AG10803 (cell line): ENCODE data around the gene CDH4.
"Not testable (repeated sequence)": the region's sequence is repeated elsewhere in the genome, so short reads cannot be mapped to it uniquely, and the experiment has no call there.

Experiments used
- DNase-seq: peaks from one replicate; pipeline ENCODE4 v3.0.0; 2010; ENCODE audit warnings: low read depth
- H3K4me3 ChIP-seq: 2 replicates; pipeline ENCODE4 v1.5.1; 2011; ENCODE audit warnings: mild to moderate bottlenecking, low read length, control low read depth
- TF ChIP-seq, protein P1 (sequence below): conservative IDR thresholded peaks from 2 replicates; pipeline ENCODE4 v1.5.1; 2011; ENCODE audit warnings: mild to moderate bottlenecking, low read length, control low read depth, inconsistent platforms

Gene CDH4

DNA sequence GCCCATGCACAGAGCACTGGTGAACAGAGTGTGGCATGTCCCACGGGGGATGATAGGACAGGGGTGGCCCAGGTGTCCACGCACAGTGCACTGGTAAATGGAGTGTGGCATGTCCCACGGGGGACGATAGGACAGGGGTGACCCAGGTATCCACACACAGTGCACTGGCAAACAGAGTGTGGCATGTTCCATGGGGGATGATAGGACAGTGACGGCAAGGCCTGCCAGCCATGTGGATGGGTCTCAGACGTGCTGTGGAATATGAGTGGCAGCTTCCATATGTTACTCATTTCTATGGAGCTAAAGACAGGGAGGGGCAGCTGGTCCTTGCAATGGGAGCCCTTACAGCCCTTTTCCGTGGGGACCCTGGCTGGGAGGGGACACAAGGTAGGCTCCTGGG is 168.7 kb downstream of the CDH4 start:
- DNase-seq, result no peak
- TF ChIP-seq, protein P1, sequence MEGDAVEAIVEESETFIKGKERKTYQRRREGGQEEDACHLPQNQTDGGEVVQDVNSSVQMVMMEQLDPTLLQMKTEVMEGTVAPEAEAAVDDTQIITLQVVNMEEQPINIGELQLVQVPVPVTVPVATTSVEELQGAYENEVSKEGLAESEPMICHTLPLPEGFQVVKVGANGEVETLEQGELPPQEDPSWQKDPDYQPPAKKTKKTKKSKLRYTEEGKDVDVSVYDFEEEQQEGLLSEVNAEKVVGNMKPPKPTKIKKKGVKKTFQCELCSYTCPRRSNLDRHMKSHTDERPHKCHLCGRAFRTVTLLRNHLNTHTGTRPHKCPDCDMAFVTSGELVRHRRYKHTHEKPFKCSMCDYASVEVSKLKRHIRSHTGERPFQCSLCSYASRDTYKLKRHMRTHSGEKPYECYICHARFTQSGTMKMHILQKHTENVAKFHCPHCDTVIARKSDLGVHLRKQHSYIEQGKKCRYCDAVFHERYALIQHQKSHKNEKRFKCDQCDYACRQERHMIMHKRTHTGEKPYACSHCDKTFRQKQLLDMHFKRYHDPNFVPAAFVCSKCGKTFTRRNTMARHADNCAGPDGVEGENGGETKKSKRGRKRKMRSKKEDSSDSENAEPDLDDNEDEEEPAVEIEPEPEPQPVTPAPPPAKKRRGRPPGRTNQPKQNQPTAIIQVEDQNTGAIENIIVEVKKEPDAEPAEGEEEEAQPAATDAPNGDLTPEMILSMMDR, result no peak
- no peak overlapping the region for H3K4me3 ChIP-seq

DNA sequence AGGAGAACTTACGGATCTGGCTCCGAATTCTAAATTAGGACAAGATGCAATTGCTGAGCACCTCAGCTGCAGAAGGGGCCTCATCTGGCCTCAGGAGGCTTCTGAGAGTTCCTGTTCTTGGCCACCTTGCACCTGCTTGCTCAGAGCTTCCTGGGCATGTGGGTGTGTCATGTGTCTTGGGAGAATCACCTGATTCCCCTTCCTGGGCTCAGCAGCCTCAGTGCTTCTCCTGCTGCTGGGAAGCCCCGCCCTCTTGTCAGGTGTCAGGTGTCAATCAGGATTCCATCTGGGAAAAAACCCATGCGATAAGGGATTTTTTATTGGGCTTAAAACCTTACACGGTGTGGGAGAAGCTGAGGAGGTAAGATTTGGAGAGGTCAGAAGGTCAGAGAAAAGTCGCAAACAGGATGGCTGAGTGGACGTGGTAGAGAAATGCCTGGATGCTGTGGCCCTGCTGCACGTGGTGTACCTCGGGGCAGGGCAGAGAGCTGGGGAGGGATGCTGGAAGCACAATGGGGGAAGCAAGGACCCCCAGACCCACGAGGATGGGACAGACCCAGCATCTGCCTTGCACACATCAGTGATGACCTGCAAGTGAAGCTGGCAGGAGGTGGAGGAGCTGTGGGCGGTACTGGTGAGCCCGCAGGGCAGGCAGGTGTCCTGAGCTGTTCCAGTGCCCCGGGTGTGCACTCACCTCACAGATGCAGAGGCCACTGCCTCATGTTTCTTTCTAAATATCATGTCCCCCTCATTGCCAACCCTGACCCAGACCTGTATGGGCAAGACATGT is 170.8 kb downstream of the CDH4 start:
- DNase-seq, result no peak
- TF ChIP-seq, protein P1, result no peak

DNA sequence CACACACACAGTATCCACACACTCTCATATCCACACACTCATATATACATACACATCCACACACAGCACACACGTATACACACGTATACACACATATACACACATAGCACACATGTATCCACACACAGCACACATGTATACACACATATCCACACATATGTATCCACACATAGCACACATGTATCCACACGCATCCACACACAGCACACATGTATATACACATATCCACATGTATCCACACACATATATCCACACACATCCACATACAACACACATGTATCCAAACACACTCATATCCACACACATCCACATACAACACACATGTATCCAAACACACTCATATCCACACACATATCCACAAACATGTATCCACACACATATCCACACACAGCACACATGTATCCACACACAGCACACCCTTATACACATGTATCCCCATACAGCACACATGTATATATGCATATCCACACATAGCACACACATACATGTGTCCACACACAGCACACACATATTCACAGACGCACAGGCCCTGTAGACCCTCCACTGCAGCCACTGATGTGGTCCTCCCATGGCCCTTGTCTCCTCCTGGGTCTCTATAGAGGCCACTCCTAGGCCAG is 172.1 kb downstream of the CDH4 start:
- no peak overlapping the region for H3K4me3 ChIP-seq
- TF ChIP-seq, protein P1, result no peak
- DNase-seq, result no peak

More for the DNA sequence above, 170.8 kb downstream of the CDH4 start:
- H3K4me3 ChIP-seq, result no peak overlapping the region

DNA sequence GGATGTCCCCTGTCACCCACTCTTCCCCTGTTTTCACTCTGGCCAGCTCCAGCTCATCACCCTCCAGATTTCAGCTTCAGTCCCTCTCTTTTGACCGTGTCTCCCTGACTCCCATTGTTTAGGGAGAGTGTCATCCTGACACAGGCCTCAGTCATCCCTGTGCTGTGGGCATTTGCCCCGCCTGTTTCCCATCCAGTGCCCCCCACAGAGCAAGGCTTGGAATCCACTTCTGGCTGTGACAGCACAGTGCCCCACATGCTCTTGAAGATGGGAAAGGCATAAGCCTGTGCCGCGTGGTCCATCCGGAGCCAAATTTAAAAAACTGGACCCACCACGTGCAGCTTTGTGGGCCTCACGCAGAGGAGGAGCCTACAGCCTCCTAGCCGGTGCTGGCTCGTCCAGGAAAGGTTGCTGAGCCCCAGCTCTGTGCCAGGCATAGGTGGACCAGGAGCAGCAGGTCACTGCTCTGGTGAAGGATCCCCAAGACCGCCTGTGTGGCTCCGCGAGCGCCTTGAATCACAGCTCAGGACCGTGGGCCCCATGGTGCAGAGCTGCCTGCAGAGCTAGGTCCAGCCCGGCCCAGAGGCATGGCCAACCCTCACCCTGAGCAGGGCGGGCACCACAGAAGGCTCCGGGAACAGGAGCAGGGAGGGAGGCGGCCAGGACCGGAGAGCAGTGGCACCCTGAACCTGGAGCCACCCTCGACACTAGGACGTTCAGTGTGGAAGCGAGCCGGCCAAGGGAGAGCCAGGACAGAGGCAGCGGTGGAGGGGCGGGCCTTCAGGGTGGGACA is 172.8 kb downstream of the CDH4 start:
- H3K4me3 ChIP-seq, result no peak overlapping the region
- TF ChIP-seq, protein P1, result no peak
- DNase-seq, result no peak

DNA sequence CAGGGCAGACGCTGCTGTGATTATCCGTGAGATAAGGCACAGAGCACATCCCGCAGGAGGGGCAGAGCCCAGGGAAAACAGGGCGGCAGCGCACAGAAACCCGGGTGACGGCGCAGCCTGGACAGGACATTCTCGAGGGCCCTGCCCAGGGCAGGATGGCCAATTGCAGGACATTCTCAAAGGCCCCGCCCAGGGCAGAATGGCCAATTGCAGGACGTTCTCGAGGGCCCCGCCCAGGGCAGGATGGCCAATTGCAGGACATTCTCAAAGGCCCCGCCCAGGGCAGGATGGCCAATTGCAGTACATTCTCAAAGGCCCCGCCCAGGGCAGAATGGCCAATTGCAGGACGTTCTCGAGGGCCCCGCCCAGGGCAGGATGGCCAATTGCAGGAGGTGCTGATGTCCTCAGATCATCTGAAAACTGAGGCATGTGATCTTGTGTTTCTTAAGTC is 173.5 kb downstream of the CDH4 start:
- not testable (repeated sequence) for DNase-seq, H3K4me3 ChIP-seq

DNA sequence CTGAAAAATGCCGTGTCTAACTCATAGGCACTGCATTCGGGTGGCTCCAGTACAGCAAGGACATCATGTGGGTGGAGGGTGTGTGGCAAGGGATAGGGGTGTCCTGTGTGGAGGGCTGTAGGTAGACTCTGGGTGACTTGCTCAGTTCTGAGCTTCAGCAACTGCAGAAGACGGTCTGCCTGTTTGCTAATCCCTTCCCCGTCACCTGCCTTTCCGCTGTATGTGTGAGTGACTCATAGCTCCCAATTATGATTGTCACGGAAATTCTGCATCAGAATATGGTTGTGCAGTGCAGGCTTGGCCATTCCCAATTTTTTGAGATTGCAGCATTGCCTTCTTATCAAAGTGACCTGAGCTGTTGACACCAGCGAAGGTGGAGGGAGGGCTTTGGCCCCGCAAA is 174.3 kb downstream of the CDH4 start:
- DNase-seq, result no peak
- H3K4me3 ChIP-seq, result no peak overlapping the region
- TF ChIP-seq, protein P1, result no peak

DNA sequence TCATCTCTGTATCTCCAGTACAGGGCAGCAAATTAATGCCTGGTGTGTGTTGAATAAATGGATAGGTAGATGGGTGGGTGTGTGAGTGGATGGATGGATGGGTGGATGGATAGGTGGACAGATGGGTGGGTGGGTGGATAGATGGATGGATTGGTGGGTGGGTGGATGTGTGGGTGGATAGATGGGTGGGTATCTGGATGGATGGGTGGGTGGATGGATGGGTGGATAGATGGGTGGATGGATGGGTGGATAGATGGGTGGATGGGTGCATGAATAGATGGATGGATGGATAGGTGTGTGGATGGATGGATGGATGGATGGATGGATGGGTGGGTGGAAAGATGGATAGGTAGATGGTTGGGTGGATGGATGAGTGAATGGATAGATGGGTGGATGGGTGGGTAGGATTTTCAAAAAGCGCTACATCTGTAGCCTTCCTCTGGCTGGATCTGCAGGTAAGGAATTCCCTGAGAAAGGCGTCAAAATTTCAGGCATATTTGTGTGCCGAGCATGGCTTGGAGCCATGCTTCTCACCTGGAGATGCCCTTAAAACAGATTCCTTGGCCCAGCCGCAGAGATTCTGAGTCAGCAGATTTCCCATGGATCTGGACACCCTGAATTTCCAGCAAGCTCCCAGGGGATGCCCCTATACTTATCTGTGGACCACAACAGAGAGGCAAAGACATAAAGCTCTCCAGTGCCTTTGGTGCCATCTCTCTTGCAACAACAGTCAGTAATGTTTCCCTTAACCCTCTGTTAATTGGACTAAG is 177.6 kb downstream of the CDH4 start:
- no peak for DNase-seq
- TF ChIP-seq, protein P1, result no peak
- no peak overlapping the region for H3K4me3 ChIP-seq
